Smooth muscle cell (in vitro differentiated cells): ENCODE data around the gene RCAN1. TPM values are rescaled to one million over a fixed set of nuclear protein-coding genes. Genes with fewer than 3 reads are reported as not detected.

Experiments
- DNase-seq: peaks from one replicate; lab custom pipeline; 2025; ENCODE audit not compliant: unreplicated experiment; lab: John Stamatoyannopoulos, UW
- H2AFZ ChIP-seq: fragments of 200-600 bp; sonication (generic); 2 replicates; pipeline ENCODE4 v1.6.0; 2016; ENCODE audit warnings: antibody characterized with exemption, low read depth, mild to moderate bottlenecking
- H3F3A ChIP-seq: fragments of 200-600 bp; sonication (generic); 2 replicates; pipeline ENCODE4 v1.6.0; 2017; ENCODE audit warnings: antibody characterized with exemption, low read depth
- H3K27ac ChIP-seq: fragments of 200-600 bp; sonication (generic); 2 replicates; pipeline ENCODE4 v1.5.1; 2016; ENCODE audit warnings: low read depth, mild to moderate bottlenecking
- H3K27me3 ChIP-seq: fragments of 200-600 bp; sonication (generic); 2 replicates; pipeline ENCODE4 v1.6.1; 2016; ENCODE audit warnings: low read depth, mild to moderate bottlenecking
- H3K36me3 ChIP-seq: fragments of 200-600 bp; sonication (generic); 2 replicates; pipeline ENCODE4 v1.5.1; 2016; ENCODE audit warnings: low read depth
- H3K4me1 ChIP-seq: fragments of 200-600 bp; sonication (generic); 2 replicates; pipeline ENCODE4 v1.5.1; 2016; ENCODE audit warnings: low read depth
- H3K4me2 ChIP-seq: fragments of 200-600 bp; sonication (generic); 2 replicates; pipeline ENCODE4 v1.6.0; 2016; ENCODE audit warnings: mild to moderate bottlenecking
- H3K4me3 ChIP-seq: fragments of 200-600 bp; sonication (generic); 2 replicates; pipeline ENCODE4 v1.5.1; 2016; ENCODE audit warnings: mild to moderate bottlenecking
- H3K79me2 ChIP-seq: fragments of 200-600 bp; sonication (generic); 2 replicates; pipeline ENCODE4 v1.6.0; 2016; ENCODE audit warnings: low read depth, mild to moderate bottlenecking
- H3K9ac ChIP-seq: fragments of 200-600 bp; sonication (generic); 2 replicates; pipeline ENCODE4 v1.6.0; 2016; ENCODE audit warnings: low read depth
- H3K9me3 ChIP-seq: fragments of 200-600 bp; sonication (generic); replicated peaks from 2 replicates; pipeline ENCODE4 v1.5.1; 2016; ENCODE audit warnings: low read depth
- H4K20me1 ChIP-seq: fragments of 200-600 bp; sonication (generic); 2 replicates; pipeline ENCODE4 v1.6.0; 2016; ENCODE audit warnings: low read depth
- CTCF ChIP-seq: fragments of 200-600 bp; sonication (generic); IDR thresholded peaks from 2 replicates; pipeline ENCODE4 v1.5.1; 2017; ENCODE audit warnings: borderline replicate concordance, mild to moderate bottlenecking, antibody characterized with exemption; ENCODE audit not compliant: insufficient read depth, poor library complexity, severe bottlenecking
- WGBS: methylation state at CpG from one replicate; pipeline ENCODE4 v1.1.7; 2016; ENCODE audit warnings: low lambda C conversion rate; 5-methylcytosine and 5-hydroxymethylcytosine counted together
- polyA plus RNA-seq: library from polyadenylated mRNA; unstranded; fragments of >200 nt; fragmentation: Nextera tagmentation; extraction: Ambion mirVana; gene quantifications from 2 replicates; pipeline ENCODE4 v1.2.1, GENCODE V29; 2016
- total RNA-seq: library from RNA; depleted of rRNA; stranded (reverse); fragments of >200 nt; gene quantifications from 2 replicates; pipeline ENCODE4 v1.2.3, GENCODE V29; 2014

Gene RCAN1
- total and polyA plus RNA-seq, 2 experiments from 2014 or later: 77.3 to 155 TPM

- WGBS: 48% methylated on average over 10 of the region's 10 CpGs
- peak overlapping the region; percentile 72 for H3K4me2 ChIP-seq
- H3K4me1 ChIP-seq: peaks cover 21% of the 10 kb centered on the region
- no peak for DNase-seq
- no peaks in the 10 kb centered on the region for H3F3A ChIP-seq
- no peak overlapping the region for H3K4me3 ChIP-seq
- H3K36me3 ChIP-seq: no peaks in the 10 kb centered on the region
- H3K9ac ChIP-seq: peak overlapping the region; percentile 16
- no peaks in the 10 kb centered on the region for H4K20me1 ChIP-seq
- no peaks in the 10 kb centered on the region for H3K27me3 ChIP-seq
- no peaks in the 10 kb centered on the region for H3K9me3 ChIP-seq
- H2AFZ ChIP-seq: peak overlapping the region; percentile 70
- H3K27ac ChIP-seq: peak overlapping the region; percentile 71
- no peaks in the 10 kb centered on the region for H3K79me2 ChIP-seq
- TF ChIP-seq CTCF: no peak
These were observed 69.6 kb downstream of the RCAN1 start for GRCh38 chr21:34545079-34545884.

GRCh38 chr21:34544032-34544496 lies 70.8 kb downstream of the RCAN1 start:
- TF ChIP-seq CTCF: peak; percentile 43
- Histone ChIP-seq H3K27ac (no peak overlapping the region), H3K9me3 (no peaks in the 10 kb centered on the region), H3K4me1 (peaks cover 21% of the 10 kb centered on the region), H3K27me3 (no peaks in the 10 kb centered on the region), H3F3A (no peaks in the 10 kb centered on the region), H2AFZ (no peak overlapping the region), H3K36me3 (no peaks in the 10 kb centered on the region), H3K9ac (no peak overlapping the region), H3K4me2 (no peak overlapping the region), H3K79me2 (no peaks in the 10 kb centered on the region), H3K4me3 (no peak overlapping the region), H4K20me1 (no peaks in the 10 kb centered on the region)
- WGBS: 78% methylated on average over 7 of the region's 7 CpGs
- no peak for DNase-seq

- H3K36me3 ChIP-seq: no peaks in the 10 kb centered on the region
- 95% methylated on average over 3 of the region's 3 CpGs for WGBS
- no peak overlapping the region for H3K9ac ChIP-seq
- no peaks in the 10 kb centered on the region for H3K27me3 ChIP-seq
- peaks cover 21% of the 10 kb centered on the region for H3K4me1 ChIP-seq
- no peak overlapping the region for H3K4me3 ChIP-seq
- DNase-seq: no peak
- no peaks in the 10 kb centered on the region for H3K79me2 ChIP-seq
- no peaks in the 10 kb centered on the region for H4K20me1 ChIP-seq
- no peaks in the 10 kb centered on the region for H3K9me3 ChIP-seq
- no peak overlapping the region for H3K27ac ChIP-seq
- no peak for TF ChIP-seq CTCF
- no peaks in the 10 kb centered on the region for H3F3A ChIP-seq
- no peak overlapping the region for H2AFZ ChIP-seq
- H3K4me2 ChIP-seq: no peak overlapping the region
These were observed 71.9 kb downstream of the RCAN1 start for GRCh38 chr21:34543017-34543416.
